PC-3 (cell line): ENCODE measurements around the gene ARHGDIB. TPM values are rescaled to one million over a fixed set of nuclear protein-coding genes. Genes with fewer than 3 reads are reported as not detected.

ENCODE experiments used
- ATAC-seq: fragments of 200-7000 bp; cut with Tn5 transposase; 2 replicates; pipeline ENCODE4 v1.9.1; 2020; ENCODE audit warnings: mild to moderate bottlenecking, moderate library complexity
- BruUV-seq: library from RNA; stranded (reverse); fragments of 400-500 nt; replicated peaks from 2 replicates; lab custom pipeline; 2021; lab: Mats Ljungman, UMichigan
- CTCF ChIA-PET: fragments of 300-600 bp; sonication (Branson Sonifier 250); formaldehyde crosslinking; loops from one replicate; lab custom pipeline; 2022; ENCODE audit warnings: antibody characterized with exemption; lab: Charles Lee
- POLR2A ChIA-PET: fragments of 300-600 bp; sonication (Branson Sonifier 250); formaldehyde crosslinking; loops from one replicate; lab custom pipeline; 2022; ENCODE audit warnings: antibody characterized with exemption; ENCODE audit not compliant: unreplicated experiment; lab: Charles Lee
- DNase-seq: peaks from one replicate; pipeline ENCODE4 v3.0.0-alpha.2; 2015
- H2AFZ ChIP-seq: fragments of 300-600 bp; sonication (generic); 2 replicates; pipeline ENCODE4 v1.6.0; 2016; ENCODE audit warnings: antibody characterized with exemption, low read length
- H3F3A ChIP-seq: fragments of 300-600 bp; sonication (generic); one replicate; pipeline ENCODE4 v1.6.0; 2017; ENCODE audit warnings: antibody characterized with exemption, low read length, control low read depth, mild to moderate bottlenecking; ENCODE audit not compliant: unreplicated experiment
- H3K27ac ChIP-seq: fragments of 300-600 bp; sonication (generic); 2 replicates; pipeline ENCODE4 v1.5.1; 2016; ENCODE audit warnings: mild to moderate bottlenecking, low read length
- H3K27me3 ChIP-seq: fragments of 300-600 bp; sonication (generic); 2 replicates; pipeline ENCODE4 v1.6.1; 2016; ENCODE audit warnings: low read length, mixed read lengths
- H3K36me3 ChIP-seq: fragments of 300-600 bp; sonication (generic); 2 replicates; pipeline ENCODE4 v1.6.1; 2016; ENCODE audit warnings: low read depth, mixed run types, low read length, mixed read lengths
- H3K4me1 ChIP-seq: fragments of 300-600 bp; sonication (generic); 2 replicates; pipeline ENCODE4 v1.5.1; 2016; ENCODE audit warnings: low read length; ENCODE audit not compliant: insufficient read depth
- H3K4me2 ChIP-seq: fragments of 300-600 bp; sonication (generic); 2 replicates; pipeline ENCODE4 v1.6.0; 2016; ENCODE audit warnings: low read length
- H3K4me3 ChIP-seq: fragments of 300-600 bp; sonication (generic); 2 replicates; pipeline ENCODE4 v1.5.1; 2016; ENCODE audit warnings: mild to moderate bottlenecking, low read length, mixed read lengths
- H3K79me2 ChIP-seq: fragments of 300-600 bp; sonication (generic); 2 replicates; pipeline ENCODE4 v1.6.1; 2017; ENCODE audit warnings: low read length, mixed read lengths
- H3K9ac ChIP-seq: fragments of 300-600 bp; sonication (generic); 2 replicates; pipeline ENCODE4 v1.6.0; 2016; ENCODE audit warnings: mild to moderate bottlenecking, low read length
- H3K9me2 ChIP-seq: fragments of 300-600 bp; sonication (generic); replicated peaks from 2 replicates; pipeline ENCODE4 v1.6.1; 2016; ENCODE audit warnings: mixed run types, low read length, mixed read lengths
- H3K9me3 ChIP-seq: fragments of 300-600 bp; sonication (generic); 2 replicates; pipeline ENCODE4 v1.6.1; 2016; ENCODE audit warnings: low read length, mixed read lengths
- H4K20me1 ChIP-seq: fragments of 300-600 bp; sonication (generic); 2 replicates; pipeline ENCODE4 v1.6.1; 2016; ENCODE audit warnings: low read length, mixed read lengths
- CTCF ChIP-seq: fragments of 300-600 bp; sonication (generic); conservative IDR thresholded peaks from 2 replicates; pipeline ENCODE4 v1.5.1; 2017; ENCODE audit warnings: antibody characterized with exemption, low read depth, mild to moderate bottlenecking, low read length
- EZH2 ChIP-seq: fragments of 300-600 bp; sonication (generic); IDR thresholded peaks from one replicate; pipeline ENCODE4 v1.6.1; 2017; ENCODE audit warnings: antibody characterized with exemption, mild to moderate bottlenecking, low read length; ENCODE audit not compliant: unreplicated experiment
- EZH2phosphoT487 ChIP-seq: fragments of 300-600 bp; sonication (generic); IDR thresholded peaks from 2 replicates; pipeline ENCODE4 v1.6.1; 2018; ENCODE audit warnings: mild to moderate bottlenecking, antibody characterized with exemption, low read length, borderline replicate concordance
- intact Hi-C: fragments of 100-400 bp; cut with micrococcal nuclease; formaldehyde crosslinking; loops from 2 replicates; pipeline ENCODE4 v1.9.0; 2023
- total RNA-seq: library from RNA; depleted of rRNA; stranded (reverse); fragments of >200 nt; gene quantifications from 2 replicates; pipeline ENCODE4 v1.2.3, GENCODE V29; 2014

The ARHGDIB gene
- total RNA-seq, 1 experiment from 2014 or later: 10.4 TPM

- no peaks in the 10 kb centered on the region for H3K27me3 ChIP-seq
- TF ChIP-seq EZH2phosphoT487 (no peak), EZH2 (no peak), CTCF (no peak)
- H3K9me3 ChIP-seq: no peaks in the 10 kb centered on the region
- H3K27ac ChIP-seq: peak overlapping the region; percentile 89
- CTCF ChIA-PET: interaction anchor here (0.5 to 0.6 kb wide), 2 partner anchors 255 to 559 kb away, joined by 3 to 4 read pairs; no protein-coding TSS in a partner anchor
- H3F3A ChIP-seq: no peaks in the 10 kb centered on the region
- H3K4me2 ChIP-seq: peak overlapping the region; percentile 85
- no peaks in the 10 kb centered on the region for H3K9me2 ChIP-seq
- peak; percentile 88 for DNase-seq
- TSS peak; percentile 26 for BruUV-seq
- H3K9ac ChIP-seq: peak overlapping the region; percentile 29
- peaks cover 72% of the 10 kb centered on the region for H3K4me1 ChIP-seq
- peak overlapping the region; percentile 38 for H3K4me3 ChIP-seq
- POLR2A ChIA-PET: interaction anchor here (0.6 to 1.0 kb wide), 2 partner anchors 84 to 181 kb away, joined by 4 read pairs; no protein-coding TSS in a partner anchor
- no peaks in the 10 kb centered on the region for H3K36me3 ChIP-seq
- no peaks in the 10 kb centered on the region for H3K79me2 ChIP-seq
- peak; percentile 60 for ATAC-seq
- H2AFZ ChIP-seq: peak overlapping the region; percentile 65; the same call in 1 of the 2 replicates
- H4K20me1 ChIP-seq: no peaks in the 10 kb centered on the region
- intact Hi-C loops: loop anchor here (2.0 kb wide), 3 partner anchors 29 to 87 kb away; partner anchors contain the start of gene ARHGDIB
Observed at GRCh38 chr12:14931791-14932560, 29.4 kb downstream of the ARHGDIB start.

GRCh38 chr12:14931359-14931758, 30.0 kb downstream of the ARHGDIB start:
- peak overlapping the region; percentile 85 for H3K4me2 ChIP-seq
- intact Hi-C loops: loop anchor here (2.0 kb wide), 3 partner anchors 29 to 87 kb away; partner anchors contain the start of gene ARHGDIB
- H3K9me3 ChIP-seq: no peaks in the 10 kb centered on the region
- H3K36me3 ChIP-seq: no peaks in the 10 kb centered on the region
- ChIA-PET CTCF (interaction anchor here (0.6 kb wide), 1 partner anchor 559 kb away, joined by 4 read pairs; no protein-coding TSS in a partner anchor), POLR2A (interaction anchor here (0.6 to 1.0 kb wide), 2 partner anchors 84 to 181 kb away, joined by 4 read pairs; no protein-coding TSS in a partner anchor)
- no peaks in the 10 kb centered on the region for H3K79me2 ChIP-seq
- H3K4me3 ChIP-seq: peak overlapping the region; percentile 38; the same call in 1 of the 2 replicates
- H3K27ac ChIP-seq: peak overlapping the region; percentile 89
- H3K9me2 ChIP-seq: no peaks in the 10 kb centered on the region
- peaks cover 72% of the 10 kb centered on the region for H3K4me1 ChIP-seq
- no peaks in the 10 kb centered on the region for H3F3A ChIP-seq
- TF ChIP-seq EZH2phosphoT487 (no peak), CTCF (no peak)
- H3K9ac ChIP-seq: peak overlapping the region; percentile 29
- no peaks in the 10 kb centered on the region for H4K20me1 ChIP-seq
- no TSS peak for BruUV-seq
- peak; percentile 17; the same call in 1 of the 2 replicates for ATAC-seq
- DNase-seq: peak; percentile 47
- H3K27me3 ChIP-seq: no peaks in the 10 kb centered on the region
- H2AFZ ChIP-seq: peak overlapping the region; percentile 65; the same call in 1 of the 2 replicates
